Measurements from ENCODE around the gene ASPHD2.

The ASPHD2 gene, protein sequence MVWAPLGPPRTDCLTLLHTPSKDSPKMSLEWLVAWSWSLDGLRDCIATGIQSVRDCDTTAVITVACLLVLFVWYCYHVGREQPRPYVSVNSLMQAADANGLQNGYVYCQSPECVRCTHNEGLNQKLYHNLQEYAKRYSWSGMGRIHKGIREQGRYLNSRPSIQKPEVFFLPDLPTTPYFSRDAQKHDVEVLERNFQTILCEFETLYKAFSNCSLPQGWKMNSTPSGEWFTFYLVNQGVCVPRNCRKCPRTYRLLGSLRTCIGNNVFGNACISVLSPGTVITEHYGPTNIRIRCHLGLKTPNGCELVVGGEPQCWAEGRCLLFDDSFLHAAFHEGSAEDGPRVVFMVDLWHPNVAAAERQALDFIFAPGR

DNA sequence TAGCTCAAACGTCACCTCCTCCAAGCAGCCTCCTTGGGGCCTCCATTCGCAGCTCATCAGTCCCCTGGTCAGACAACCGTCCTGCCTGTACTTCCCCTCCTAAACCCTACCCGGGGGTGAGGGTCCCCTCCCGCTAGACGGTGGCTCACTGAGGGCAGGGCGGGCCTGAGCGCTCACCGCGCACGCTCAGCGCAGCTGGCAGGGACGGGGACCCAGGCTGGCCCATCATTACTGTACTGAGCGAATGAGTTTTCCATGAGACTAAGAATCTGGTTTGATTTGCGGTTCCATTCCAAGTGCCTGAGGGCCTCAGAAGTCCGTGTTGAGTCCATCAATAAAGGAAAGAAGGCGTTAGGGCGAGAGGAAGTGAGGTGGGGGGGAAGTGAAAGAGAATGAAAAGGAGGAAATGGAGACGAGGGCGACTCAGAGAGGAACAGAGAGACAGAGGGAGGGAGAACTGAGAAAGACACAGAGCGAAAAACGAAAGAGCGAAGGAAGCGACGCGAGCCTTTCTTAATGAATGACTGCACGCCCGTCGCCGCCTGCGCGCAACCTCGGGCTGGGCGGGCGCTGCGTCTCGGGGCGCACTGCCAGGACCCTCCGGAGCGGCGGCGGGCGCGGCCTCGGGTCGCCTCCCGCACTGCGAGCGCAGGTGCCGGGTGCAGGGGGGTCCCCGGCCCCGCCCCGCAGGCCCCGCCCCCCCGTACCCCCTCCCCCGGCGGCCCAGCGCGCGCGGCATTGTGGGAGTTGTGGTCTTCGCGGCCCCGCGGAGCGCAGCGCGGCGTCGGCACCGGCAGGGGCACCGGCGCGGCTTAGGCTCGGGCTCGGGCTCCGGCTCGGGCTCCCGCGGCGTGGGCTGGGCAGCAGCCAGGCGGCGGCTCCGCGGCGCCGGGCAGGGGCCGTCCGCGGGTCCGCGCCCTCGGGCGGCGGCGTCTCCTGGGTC, at the start of gene ASPHD2:
TSS of gene ASPHD2 (plus strand) at position 746 of the 943 bp plus-strand sequence. CDS start 4,356 bp downstream, outside the sequence.
- no peak for TF ChIP-seq JUND (IDR thresholded peaks at IDR 0.05; ENCODE audit: low read depth)
- in situ Hi-C loops (cut with HindIII; ENCODE audit: low pct_unique_long_range_greater_than_20kb, low sequenced_read_pairs), result no loop called here
- peak; percentile 62 to 66 for DNase-seq (ENCODE audit: low read depth in 1 of 2, low spot score in 1 of 2)

DNA sequence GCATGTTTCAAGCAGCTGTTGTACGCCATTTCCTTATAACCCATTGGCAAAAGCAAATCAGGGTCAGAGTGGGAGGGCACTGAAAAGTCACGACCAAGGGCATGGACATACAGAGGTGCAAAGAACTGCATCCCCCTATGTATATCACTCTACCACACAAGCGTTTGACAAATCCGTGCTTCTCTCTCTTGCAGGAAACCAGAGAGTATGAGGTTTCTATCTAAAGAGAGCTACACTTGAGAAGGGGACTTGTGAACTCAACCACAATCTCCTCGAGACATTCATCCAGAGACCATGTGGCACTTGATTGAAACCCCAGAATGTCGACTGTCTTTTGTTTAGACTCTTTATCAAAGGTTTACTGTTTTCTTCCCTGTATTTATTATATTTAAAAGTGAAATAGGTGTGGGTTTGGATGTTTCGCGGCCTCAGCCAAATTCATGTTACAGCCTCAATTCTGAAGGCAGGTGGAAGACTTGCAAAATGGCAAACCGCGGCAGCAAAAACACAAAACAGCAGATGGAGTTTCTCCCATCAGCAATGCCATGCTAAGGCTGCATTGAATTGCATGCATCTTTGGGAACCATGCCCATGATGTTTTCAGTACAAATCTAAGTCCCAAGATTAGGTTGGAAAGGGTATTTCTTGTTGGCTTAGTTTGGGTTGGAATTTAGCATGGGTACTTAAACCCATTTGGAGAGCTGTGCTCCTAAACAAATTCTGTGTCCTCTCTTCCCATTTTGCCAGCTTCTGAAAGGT, 48.8 kb upstream of the ASPHD2 start:
- TF ChIP-seq JUND (IDR thresholded peaks at IDR 0.05; ENCODE audit: low read depth), result no peak
- no peak for DNase-seq (ENCODE audit: low read depth in 1 of 2, low spot score in 1 of 2)
- in situ Hi-C loops (cut with HindIII; ENCODE audit: low pct_unique_long_range_greater_than_20kb, low sequenced_read_pairs), result no loop called here

DNA sequence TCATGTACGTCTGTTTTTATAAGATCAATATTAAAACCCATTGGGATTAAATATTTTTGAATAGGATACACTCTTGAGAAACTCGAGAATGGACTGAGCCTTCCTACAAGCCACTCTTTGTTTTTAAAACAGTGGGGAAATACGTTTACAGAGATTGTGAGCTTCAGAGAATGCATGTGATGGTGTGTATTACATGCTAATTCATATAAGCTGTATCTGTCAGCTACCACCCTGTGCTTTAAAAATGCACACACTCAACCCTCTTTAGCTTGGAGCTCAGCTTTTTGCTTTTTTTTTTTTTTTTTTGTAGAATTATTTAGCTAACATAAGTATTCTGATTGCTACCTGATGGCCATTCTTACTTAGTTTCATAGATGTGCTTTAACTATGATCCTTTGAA, 46.3 kb upstream of the ASPHD2 start:
- no peak for DNase-seq (ENCODE audit: low read depth in 1 of 2, low spot score in 1 of 2)
- TF ChIP-seq JUND (IDR thresholded peaks at IDR 0.05; ENCODE audit: low read depth), result no peak
- in situ Hi-C loops (cut with HindIII; ENCODE audit: low pct_unique_long_range_greater_than_20kb, low sequenced_read_pairs), result no loop called here

DNA sequence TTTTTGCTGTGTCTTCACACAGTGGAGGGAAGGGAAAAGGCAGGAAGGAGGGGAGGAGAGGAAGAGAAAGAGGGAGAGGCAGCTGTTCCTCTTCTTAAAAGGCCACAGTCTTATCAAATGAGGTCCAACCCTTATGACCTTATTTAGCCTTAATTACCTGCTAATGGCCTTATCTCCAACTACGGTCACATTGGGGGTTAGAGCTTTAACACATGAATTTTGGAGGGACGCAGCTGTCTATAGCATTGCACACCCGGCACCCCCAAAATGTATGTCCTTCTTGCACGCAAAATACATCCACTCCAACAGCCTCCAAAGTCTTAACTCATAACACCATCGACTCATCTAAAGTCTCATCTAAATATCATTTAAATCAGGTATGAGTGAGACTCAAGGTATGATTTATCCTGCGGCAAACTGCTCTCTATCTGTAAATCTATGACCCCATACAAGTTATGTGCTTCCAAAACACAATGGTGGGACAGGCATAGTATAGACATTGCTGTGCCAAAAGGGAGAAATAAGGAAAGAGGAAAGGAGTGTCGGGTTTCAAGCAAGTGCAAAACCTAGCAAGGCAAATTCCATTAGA, 45.0 kb upstream of the ASPHD2 start:
- no peak for TF ChIP-seq JUND (IDR thresholded peaks at IDR 0.05; ENCODE audit: low read depth)
- in situ Hi-C loops (cut with HindIII; ENCODE audit: low pct_unique_long_range_greater_than_20kb, low sequenced_read_pairs), result no loop called here
- no peak for DNase-seq (ENCODE audit: low read depth in 1 of 2, low spot score in 1 of 2)

DNA sequence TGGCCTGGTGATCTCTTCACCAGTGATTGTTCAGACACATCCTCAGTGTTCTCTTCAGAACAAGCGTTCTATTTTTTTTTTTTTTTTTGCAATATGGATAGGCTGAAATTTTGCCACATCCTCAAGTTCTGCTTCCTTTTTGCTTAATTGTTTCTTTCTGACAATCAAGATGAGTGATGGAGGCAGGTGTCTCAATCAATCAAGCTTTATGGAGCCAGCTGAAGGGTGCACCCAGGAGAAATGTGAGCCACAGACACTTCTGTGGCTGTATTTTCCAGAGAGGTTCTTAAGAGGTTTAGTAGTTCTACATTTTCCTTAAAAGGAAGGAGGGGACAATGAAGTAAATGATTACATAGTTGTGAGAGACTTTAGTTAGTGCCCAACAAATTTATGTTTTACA, 43.9 kb upstream of the ASPHD2 start:
- in situ Hi-C loops (cut with HindIII; ENCODE audit: low pct_unique_long_range_greater_than_20kb, low sequenced_read_pairs), result no loop called here

DNA sequence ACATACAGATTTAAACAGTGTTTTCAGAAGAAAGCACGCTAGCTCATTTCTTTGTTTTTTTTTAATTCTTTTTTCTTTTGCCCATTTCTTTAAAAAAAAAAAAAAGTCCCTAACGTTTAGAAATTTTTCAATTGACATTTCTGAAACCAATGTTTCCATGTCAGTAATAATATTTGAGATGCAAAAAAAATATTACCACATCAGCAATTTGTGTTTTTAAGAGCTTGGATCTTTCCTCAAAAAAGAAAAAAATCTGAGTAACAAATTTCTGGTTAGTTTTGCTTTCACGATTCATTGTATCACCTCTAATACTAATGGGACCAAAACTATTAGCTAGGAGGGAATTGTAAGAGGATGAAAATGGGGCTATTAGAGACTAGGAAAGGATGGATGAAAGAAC, 39.9 kb upstream of the ASPHD2 start:
- DNase-seq (ENCODE audit: low read depth in 1 of 2, low spot score in 1 of 2), result no peak
- TF ChIP-seq JUND (IDR thresholded peaks at IDR 0.05; ENCODE audit: low read depth), result no peak
- in situ Hi-C loops (cut with HindIII; ENCODE audit: low pct_unique_long_range_greater_than_20kb, low sequenced_read_pairs), result no loop called here

More for the DNA sequence above, 43.9 kb upstream of the ASPHD2 start:
- no peak for TF ChIP-seq JUND (IDR thresholded peaks at IDR 0.05; ENCODE audit: low read depth)
- DNase-seq (ENCODE audit: low read depth in 1 of 2, low spot score in 1 of 2), result no peak

DNA sequence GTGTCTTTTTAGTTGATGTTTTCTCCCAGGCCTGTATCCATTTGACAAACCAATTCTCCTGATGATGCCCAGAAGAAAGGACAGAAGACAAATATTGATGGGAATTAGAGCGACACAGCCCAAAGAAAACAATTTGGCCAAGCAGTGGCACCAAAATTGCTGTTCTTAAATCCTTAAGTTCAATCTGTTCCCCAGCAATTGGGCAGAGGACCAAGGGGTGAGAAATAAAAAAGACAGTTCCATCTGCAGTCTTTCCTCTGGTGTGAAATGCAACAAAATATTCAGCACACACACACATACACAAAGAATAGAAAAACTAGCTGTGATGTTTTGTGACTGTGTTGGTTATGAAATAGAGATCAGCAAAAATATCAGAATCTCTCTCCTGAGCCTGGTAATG, 38.0 kb upstream of the ASPHD2 start:
- TF ChIP-seq JUND (IDR thresholded peaks at IDR 0.05; ENCODE audit: low read depth), result no peak
- no peak for DNase-seq (ENCODE audit: low read depth in 1 of 2, low spot score in 1 of 2)
- in situ Hi-C loops (cut with HindIII; ENCODE audit: low pct_unique_long_range_greater_than_20kb, low sequenced_read_pairs), result no loop called here

DNA sequence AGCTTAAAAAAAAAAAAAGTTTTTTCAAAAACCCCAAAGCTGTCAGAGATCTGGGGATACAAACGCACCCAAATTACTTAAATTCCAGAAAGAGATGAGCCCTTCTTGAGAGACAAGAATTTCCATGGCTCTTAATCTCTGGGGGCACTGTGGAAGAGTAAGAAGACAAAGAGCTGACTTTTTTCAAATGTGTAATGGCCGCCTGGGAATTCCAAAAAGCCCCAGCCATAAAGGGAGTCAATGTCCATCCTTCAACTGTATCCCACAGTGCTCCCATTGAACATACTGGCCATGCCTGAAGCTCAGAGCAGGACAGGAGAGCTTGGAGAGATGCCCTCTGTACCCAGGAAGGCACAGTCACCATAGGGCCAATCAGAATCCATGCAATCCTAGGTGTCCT, 37.4 kb upstream of the ASPHD2 start:
- DNase-seq (ENCODE audit: low read depth in 1 of 2, low spot score in 1 of 2), result no peak
- no peak for TF ChIP-seq JUND (IDR thresholded peaks at IDR 0.05; ENCODE audit: low read depth)
- in situ Hi-C loops (cut with HindIII; ENCODE audit: low pct_unique_long_range_greater_than_20kb, low sequenced_read_pairs), result no loop called here

DNA sequence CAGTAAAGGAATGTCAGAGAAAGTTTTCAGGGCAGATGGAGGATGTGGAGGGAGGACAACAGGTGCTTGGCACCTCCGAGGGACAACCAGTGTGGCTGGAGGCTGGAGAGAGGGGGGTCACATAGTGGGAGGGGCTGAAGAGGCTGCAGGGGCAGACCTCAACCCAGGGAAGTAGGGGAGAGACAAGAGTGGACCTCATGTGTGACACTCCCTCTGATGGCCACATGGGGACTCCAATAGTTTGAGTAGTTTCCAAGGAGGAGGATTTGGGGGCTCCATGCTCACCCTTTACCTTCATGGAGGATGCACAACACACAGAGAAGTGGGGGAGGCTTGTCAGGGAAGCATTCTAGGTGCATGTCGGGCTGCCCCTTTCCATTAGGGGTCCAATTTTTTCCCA, 35.1 kb upstream of the ASPHD2 start:
- DNase-seq (ENCODE audit: low read depth in 1 of 2, low spot score in 1 of 2), result no peak
- in situ Hi-C loops (cut with HindIII; ENCODE audit: low pct_unique_long_range_greater_than_20kb, low sequenced_read_pairs), result no loop called here

DNA sequence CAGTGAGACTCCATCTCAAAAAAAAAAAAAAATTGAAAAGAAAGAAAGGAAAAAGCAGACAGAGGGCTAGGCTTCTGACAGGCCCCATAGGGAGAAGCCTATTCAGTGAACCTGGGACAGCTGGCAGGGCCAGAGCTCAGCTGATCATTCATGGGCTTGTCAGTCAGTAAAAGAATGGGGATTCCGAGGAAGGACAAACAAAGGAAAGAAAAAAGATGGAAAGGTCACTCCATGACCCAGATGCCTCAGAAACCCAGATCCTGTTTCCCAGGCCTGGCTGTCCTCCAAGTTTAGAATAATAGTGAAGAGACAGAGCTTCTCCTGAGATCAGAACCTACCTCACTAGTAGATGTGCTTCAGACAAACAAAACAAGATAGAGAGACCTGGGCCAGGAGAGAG, 34.3 kb upstream of the ASPHD2 start:
- no peak for DNase-seq (ENCODE audit: low read depth in 1 of 2, low spot score in 1 of 2)
- in situ Hi-C loops (cut with HindIII; ENCODE audit: low pct_unique_long_range_greater_than_20kb, low sequenced_read_pairs), result no loop called here

More for the DNA sequence above, 35.1 kb upstream of the ASPHD2 start:
- no peak for TF ChIP-seq JUND (IDR thresholded peaks at IDR 0.05; ENCODE audit: low read depth)

DNA sequence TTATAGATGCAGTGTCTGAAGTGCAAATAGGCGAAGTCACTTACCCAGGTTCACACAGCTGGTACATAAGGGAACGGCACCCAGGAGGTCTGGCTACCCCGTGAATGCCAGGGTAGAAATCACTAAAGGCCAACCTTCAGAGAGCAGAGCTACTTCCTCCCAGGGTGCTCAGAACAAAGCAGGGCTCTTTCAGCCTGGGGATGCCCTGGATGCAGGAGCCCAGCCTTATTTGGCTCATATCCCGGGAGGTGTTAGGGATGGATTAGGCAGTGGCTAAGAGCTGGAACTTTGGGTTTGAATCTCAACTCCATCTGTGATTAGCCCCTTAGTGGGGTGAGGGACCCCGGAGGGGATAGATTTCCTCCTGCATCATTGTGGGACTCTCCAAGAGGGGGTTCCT, 33.1 kb upstream of the ASPHD2 start:
- DNase-seq (ENCODE audit: low read depth in 1 of 2, low spot score in 1 of 2), result no peak
- in situ Hi-C loops (cut with HindIII; ENCODE audit: low pct_unique_long_range_greater_than_20kb, low sequenced_read_pairs), result no loop called here
- no peak for TF ChIP-seq JUND (IDR thresholded peaks at IDR 0.05; ENCODE audit: low read depth)

More for the DNA sequence above, 34.3 kb upstream of the ASPHD2 start:
- no peak for TF ChIP-seq JUND (IDR thresholded peaks at IDR 0.05; ENCODE audit: low read depth)

DNA sequence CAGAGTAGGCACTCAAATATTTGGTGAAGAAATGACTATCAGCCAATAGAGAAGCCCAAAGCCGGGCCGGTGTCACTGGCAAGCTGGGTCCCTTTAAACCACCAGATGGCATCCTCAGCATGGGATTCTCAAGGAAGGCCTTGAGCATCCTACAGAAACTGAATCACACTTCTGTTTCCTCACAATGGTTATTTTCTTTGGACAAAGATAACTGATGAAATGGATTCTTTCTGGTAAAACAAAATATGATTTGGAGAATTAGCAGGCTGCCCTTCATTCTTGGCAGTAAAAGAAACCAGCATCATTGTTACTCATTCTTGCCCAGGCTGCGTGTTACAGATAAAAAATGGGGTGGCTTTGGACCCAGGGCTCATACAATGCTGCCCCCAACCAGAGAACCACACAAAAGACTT, 30.3 kb upstream of the ASPHD2 start:
- TF ChIP-seq JUND (IDR thresholded peaks at IDR 0.05; ENCODE audit: low read depth), result no peak
- peak; percentile 21 to 65 for DNase-seq (ENCODE audit: low read depth in 1 of 2, low spot score in 1 of 2)
- in situ Hi-C loops (cut with HindIII; ENCODE audit: low pct_unique_long_range_greater_than_20kb, low sequenced_read_pairs), result no loop called here

Data from T47D (cell line).